ENCODE data around the gene UCP2.

DNA sequence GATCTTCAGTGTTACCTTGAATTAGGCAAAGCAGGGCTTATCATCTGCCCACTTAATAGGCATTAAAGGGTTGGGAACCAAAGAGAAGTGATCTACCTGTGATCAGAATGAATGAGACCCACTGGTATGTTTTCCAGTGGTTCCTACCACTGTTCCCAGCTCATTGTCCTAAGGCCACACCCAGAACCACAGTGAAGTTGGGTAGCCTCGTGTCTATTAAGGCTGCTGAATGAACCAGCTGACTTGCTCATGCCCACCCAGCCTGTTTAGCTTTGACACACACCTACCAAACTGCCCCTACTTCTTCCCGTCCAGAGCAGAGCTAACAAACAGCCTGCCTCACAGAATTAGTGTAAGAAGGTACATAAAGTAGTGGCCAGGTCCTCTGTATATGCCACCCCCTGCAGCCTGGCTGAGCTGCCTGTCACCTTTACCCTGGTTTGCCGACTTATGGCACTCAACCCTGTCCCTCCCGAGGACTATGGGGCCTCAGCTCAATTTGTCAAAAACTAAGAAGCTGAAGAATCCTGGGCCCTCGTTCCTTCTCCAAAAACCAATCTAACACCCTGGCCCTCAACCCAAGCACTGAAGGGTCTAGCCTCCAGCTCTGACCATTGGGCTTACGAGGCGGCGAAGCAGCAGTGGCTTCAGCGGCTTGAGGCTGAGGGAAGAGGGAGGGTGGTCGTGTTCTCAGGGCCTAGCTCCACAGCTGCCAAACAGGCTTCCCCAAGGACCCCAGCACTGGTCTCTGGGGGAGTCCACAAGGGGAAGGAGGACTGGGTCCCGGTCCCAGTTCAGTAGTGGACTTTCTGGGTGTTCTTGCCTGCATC, 9.8 kb downstream of the UCP2 start:
- TF ChIP-seq CTCF (IDR thresholded peaks at IDR 0.05) (no peak), EP300 (IDR thresholded peaks at IDR 0.05) (no peak), POLR2A (IDR thresholded peaks at IDR 0.05) (no peak), POLR2AphosphoS5 (IDR thresholded peaks at IDR 0.05) (no peak)
